Neural crest cell (in vitro differentiated cells): ENCODE results near the gene RABGEF1. TPM values are rescaled to one million over a fixed set of nuclear protein-coding genes. Genes with fewer than 3 reads are reported as not detected.
"Not testable (repeated sequence)": the region's sequence is repeated elsewhere in the genome, so short reads cannot be mapped to it uniquely, and the experiment has no call there.

Source experiments
- DNase-seq: peaks from one replicate; pipeline ENCODE4 v3.0.0; 2021; ENCODE audit warnings: low read depth, mixed read lengths, low spot score
- H3K27ac Mint-ChIP-seq: one replicate; pipeline ENCODE4 v1.8.0; 2021; ENCODE audit warnings: mild to moderate bottlenecking, mixed read lengths; ENCODE audit not compliant: unreplicated experiment
- H3K27me3 Mint-ChIP-seq: 2 replicates; pipeline ENCODE4 v1.8.0; 2021; ENCODE audit warnings: low read depth, mild to moderate bottlenecking, mixed read lengths
- H3K36me3 Mint-ChIP-seq: 2 replicates; pipeline ENCODE4 v1.8.0; 2021; ENCODE audit warnings: low read depth, mild to moderate bottlenecking, mixed read lengths
- H3K4me1 Mint-ChIP-seq: 2 replicates; pipeline ENCODE4 v1.8.0; 2021; ENCODE audit warnings: mixed read lengths
- H3K4me3 Mint-ChIP-seq: one replicate; pipeline ENCODE4 v1.8.0; 2021; ENCODE audit warnings: mild to moderate bottlenecking, mixed read lengths
- H3K9me3 Mint-ChIP-seq: 2 replicates; pipeline ENCODE4 v1.8.0; 2021; ENCODE audit warnings: mixed read lengths
- CTCF ChIP-seq: fragments of 200-600 bp; sonication (generic); conservative IDR thresholded peaks from 2 replicates; pipeline ENCODE4 v1.5.0; 2021; ENCODE audit warnings: antibody characterized with exemption, mild to moderate bottlenecking
- total RNA-seq: library from RNA; stranded (reverse); gene quantifications from 2 replicates; pipeline ENCODE4 v1.2.1, GENCODE V29; 2021

RABGEF1 gene
- total RNA-seq, 1 donor from 2014 or later: 17.7 TPM

GRCh38 chr7:66754541-66754940 is 14.0 kb downstream of the RABGEF1 start:
- no peak overlapping the region for H3K27ac Mint-ChIP-seq
- no peaks in the 10 kb centered on the region for H3K27me3 Mint-ChIP-seq
- no peak for TF ChIP-seq CTCF
- no peak overlapping the region for H3K4me3 Mint-ChIP-seq
- H3K4me1 Mint-ChIP-seq: peaks cover 7% of the 10 kb centered on the region
- no peaks in the 10 kb centered on the region for H3K9me3 Mint-ChIP-seq
- no peaks in the 10 kb centered on the region for H3K36me3 Mint-ChIP-seq
- DNase-seq: no peak

- not testable (repeated sequence) for H3K4me3 Mint-ChIP-seq, H3K36me3 Mint-ChIP-seq, DNase-seq, H3K9me3 Mint-ChIP-seq, H3K27me3 Mint-ChIP-seq, H3K4me1 Mint-ChIP-seq, H3K27ac Mint-ChIP-seq
Measured at GRCh38 chr7:66755059-66755458, 14.5 kb downstream of the RABGEF1 start.

- not testable (repeated sequence) for DNase-seq, H3K27ac Mint-ChIP-seq, H3K27me3 Mint-ChIP-seq, H3K36me3 Mint-ChIP-seq, H3K4me1 Mint-ChIP-seq, H3K9me3 Mint-ChIP-seq, H3K4me3 Mint-ChIP-seq
Measured at GRCh38 chr7:66756227-66756626, 15.7 kb downstream of the RABGEF1 start.

- peaks cover 7% of the 10 kb centered on the region for H3K4me1 Mint-ChIP-seq
- H3K9me3 Mint-ChIP-seq: no peaks in the 10 kb centered on the region
- no peaks in the 10 kb centered on the region for H3K27me3 Mint-ChIP-seq
- H3K4me3 Mint-ChIP-seq: no peak overlapping the region
- no peak for DNase-seq
- no peak for TF ChIP-seq CTCF
- no peak overlapping the region for H3K27ac Mint-ChIP-seq
- H3K36me3 Mint-ChIP-seq: no peaks in the 10 kb centered on the region
Measured at GRCh38 chr7:66756889-66757288, 16.4 kb downstream of the RABGEF1 start.

- Mint-ChIP-seq H3K27me3 (no peaks in the 10 kb centered on the region), H3K27ac (no peak overlapping the region), H3K4me1 (peaks cover 7% of the 10 kb centered on the region), H3K9me3 (no peaks in the 10 kb centered on the region), H3K36me3 (peaks cover 2% of the 10 kb centered on the region), H3K4me3 (no peak overlapping the region)
- no peak for DNase-seq
- no peak for TF ChIP-seq CTCF
Measured at GRCh38 chr7:66757939-66758338, 17.4 kb downstream of the RABGEF1 start.

- Mint-ChIP-seq H3K9me3 (peaks cover 2% of the 10 kb centered on the region), H3K4me1 (peaks cover 7% of the 10 kb centered on the region), H3K36me3 (peaks cover 8% of the 10 kb centered on the region), H3K4me3 (no peak overlapping the region), H3K27me3 (no peaks in the 10 kb centered on the region), H3K27ac (peak overlapping the region; percentile 8)
- DNase-seq: no peak
- TF ChIP-seq CTCF: no peak
Measured at GRCh38 chr7:66758950-66759628, 18.6 kb downstream of the RABGEF1 start.

- H3K4me3 Mint-ChIP-seq, H3K27me3 Mint-ChIP-seq, H3K9me3 Mint-ChIP-seq, H3K27ac Mint-ChIP-seq, H3K4me1 Mint-ChIP-seq, DNase-seq: not testable (repeated sequence)
- peaks cover 13% of the 10 kb centered on the region for H3K36me3 Mint-ChIP-seq
Measured at GRCh38 chr7:66763183-66763582, 22.6 kb downstream of the RABGEF1 start.

GRCh38 chr7:66763633-66764355 is 23.3 kb downstream of the RABGEF1 start:
- not testable (repeated sequence) for DNase-seq, H3K27me3 Mint-ChIP-seq, H3K9me3 Mint-ChIP-seq, H3K4me1 Mint-ChIP-seq, H3K27ac Mint-ChIP-seq, H3K4me3 Mint-ChIP-seq
- H3K36me3 Mint-ChIP-seq: peaks cover 13% of the 10 kb centered on the region

GRCh38 chr7:66764905-66765304 is 24.4 kb downstream of the RABGEF1 start:
- not testable (repeated sequence) for H3K4me3 Mint-ChIP-seq, DNase-seq, H3K9me3 Mint-ChIP-seq, H3K4me1 Mint-ChIP-seq, H3K27me3 Mint-ChIP-seq, H3K27ac Mint-ChIP-seq
- H3K36me3 Mint-ChIP-seq: peaks cover 13% of the 10 kb centered on the region
